H9 (cell line): Measurements from ENCODE around the gene PITHD1. TPM values are rescaled to one million over a fixed set of nuclear protein-coding genes. Genes with fewer than 3 reads are reported as not detected.
"Not testable (repeated sequence)": the region's sequence is repeated elsewhere in the genome, so short reads cannot be mapped to it uniquely, and the experiment has no call there.

Source experiments
- DNase-seq: peaks from one replicate; pipeline ENCODE4 v3.0.0-alpha.2; 2017
- H2AFZ ChIP-seq: one replicate; pipeline ENCODE4 v1.6.1; 2013; ENCODE audit warnings: mild to moderate bottlenecking, low read length, control low read depth, moderate library complexity
- H2AK5ac ChIP-seq: 2 replicates; pipeline ENCODE4 v1.6.1; 2013; ENCODE audit warnings: low read length, control low read depth, mixed read lengths; ENCODE audit not compliant: insufficient read length
- H2BK120ac ChIP-seq: one replicate; pipeline ENCODE4 v1.6.1; 2013; ENCODE audit warnings: low read depth, mild to moderate bottlenecking, low read length, control low read depth, inconsistent platforms; ENCODE audit not compliant: poor library complexity, severe bottlenecking
- H2BK12ac ChIP-seq: 2 replicates; pipeline ENCODE4 v1.6.1; 2013; ENCODE audit warnings: low read length, control low read depth, mixed read lengths, low read depth; ENCODE audit not compliant: insufficient read length
- H2BK15ac ChIP-seq: 2 replicates; pipeline ENCODE4 v1.6.1; 2013; ENCODE audit warnings: low read depth, low read length, control low read depth
- H2BK20ac ChIP-seq: one replicate; pipeline ENCODE4 v1.6.1; 2013; ENCODE audit warnings: low read depth, mild to moderate bottlenecking, low read length, control low read depth, inconsistent platforms; ENCODE audit not compliant: poor library complexity, severe bottlenecking
- H2BK5ac ChIP-seq: 2 replicates; pipeline ENCODE4 v1.6.1; 2013; ENCODE audit warnings: low read length, control low read depth, mixed read lengths; ENCODE audit not compliant: insufficient read length
- H3K14ac ChIP-seq: 2 replicates; pipeline ENCODE4 v1.6.1; 2013; ENCODE audit warnings: low read length, control low read depth; ENCODE audit not compliant: insufficient read depth
- H3K18ac ChIP-seq: 2 replicates; pipeline ENCODE4 v1.6.1; 2013; ENCODE audit warnings: low read depth, mild to moderate bottlenecking, mixed read lengths, low read length, control low read depth; ENCODE audit not compliant: insufficient read length
- H3K23ac ChIP-seq: 2 replicates; pipeline ENCODE4 v1.6.1; 2013; ENCODE audit warnings: low read length, control low read depth, mixed read lengths, low read depth; ENCODE audit not compliant: insufficient read length
- H3K23me2 ChIP-seq: 2 replicates; pipeline ENCODE4 v1.6.1; 2013; ENCODE audit warnings: low read depth, mild to moderate bottlenecking, mixed read lengths, low read length, control low read depth; ENCODE audit not compliant: insufficient read length, poor library complexity, severe bottlenecking
- H3K27ac ChIP-seq: 2 replicates; pipeline ENCODE4 v1.5.1; 2013; ENCODE audit warnings: low read length, control low read depth, mixed read lengths, low read depth; ENCODE audit not compliant: insufficient read length
- H3K27me3 ChIP-seq: 2 replicates; pipeline ENCODE4 v1.6.1; 2013; ENCODE audit warnings: low read length, control low read depth, inconsistent platforms; ENCODE audit not compliant: insufficient read depth
- H3K4ac ChIP-seq: 2 replicates; pipeline ENCODE4 v1.6.1; 2013; ENCODE audit warnings: low read depth, mild to moderate bottlenecking, control low read depth, inconsistent platforms, low read length, moderate library complexity
- H3K4me1 ChIP-seq: 2 replicates; pipeline ENCODE4 v1.6.1; 2013; ENCODE audit warnings: low read length, control low read depth, inconsistent platforms; ENCODE audit not compliant: insufficient read depth
- H3K4me2 ChIP-seq: 2 replicates; pipeline ENCODE4 v1.6.1; 2013; ENCODE audit warnings: low read length, control low read depth, mixed read lengths; ENCODE audit not compliant: insufficient read length, insufficient read depth
- H3K56ac ChIP-seq: 2 replicates; pipeline ENCODE4 v1.6.1; 2013; ENCODE audit warnings: low read depth, mild to moderate bottlenecking, mixed read lengths, low read length, control low read depth; ENCODE audit not compliant: insufficient read length
- H3K79me1 ChIP-seq: 2 replicates; pipeline ENCODE4 v1.6.1; 2013; ENCODE audit warnings: low read depth, mild to moderate bottlenecking, moderate library complexity, low read length, control low read depth, inconsistent platforms; ENCODE audit not compliant: insufficient read depth, poor library complexity, severe bottlenecking
- H3K79me2 ChIP-seq: 2 replicates; pipeline ENCODE4 v1.6.1; 2013; ENCODE audit warnings: low read length, control low read depth, inconsistent platforms; ENCODE audit not compliant: insufficient read depth
- H3K9ac ChIP-seq: 2 replicates; pipeline ENCODE4 v1.6.1; 2013; ENCODE audit warnings: low read length, control low read depth, mixed read lengths; ENCODE audit not compliant: insufficient read length; ENCODE audit errors: extremely low read depth
- H3K9me3 ChIP-seq: one replicate; pipeline ENCODE4 v1.6.1; 2013; ENCODE audit warnings: low read depth, low read length, inconsistent platforms; ENCODE audit not compliant: control insufficient read depth
- H3T11ph ChIP-seq: one replicate; pipeline ENCODE4 v1.6.1; 2013; ENCODE audit warnings: mild to moderate bottlenecking, low read length, control low read depth, inconsistent platforms
- H4K20me1 ChIP-seq: one replicate; pipeline ENCODE4 v1.6.1; 2013; ENCODE audit not compliant: control insufficient read depth, insufficient read length, insufficient read depth
- H4K5ac ChIP-seq: 2 replicates; pipeline ENCODE4 v1.6.1; 2013; ENCODE audit warnings: low read depth, mild to moderate bottlenecking, mixed read lengths, low read length, control low read depth; ENCODE audit not compliant: insufficient read length
- H4K8ac ChIP-seq: replicated peaks from 2 replicates; pipeline ENCODE4 v1.6.1; 2013; ENCODE audit warnings: low read length, control low read depth, mixed read lengths, low read depth; ENCODE audit not compliant: insufficient read length
- H4K91ac ChIP-seq: 2 replicates; pipeline ENCODE4 v1.6.1; 2013; ENCODE audit warnings: low read depth, mild to moderate bottlenecking, moderate library complexity, mixed read lengths, low read length, control low read depth; ENCODE audit not compliant: insufficient read length
- H3K27ac Mint-ChIP-seq, 3 experiments: 2 replicates in 2 of 3; 3 replicates in 1 of 3; pipeline ENCODE4 v1.8.0; 2020 to 2021; ENCODE audit warnings: mixed read lengths in 3 of 3, mild to moderate bottlenecking in 1 of 3, moderate library complexity in 1 of 3
- H3K27me3 Mint-ChIP-seq: 2 replicates; pipeline ENCODE4 v1.8.0; 2021; ENCODE audit warnings: low read depth, mild to moderate bottlenecking, moderate library complexity, mixed read lengths
- H3K36me3 Mint-ChIP-seq, 3 experiments: 2 replicates in 2 of 3; 3 replicates in 1 of 3; pipeline ENCODE4 v1.8.0; 2020 to 2021; ENCODE audit warnings: low read depth in 3 of 3, mixed read lengths in 3 of 3; ENCODE audit not compliant: insufficient read depth in 1 of 3
- H3K4me1 Mint-ChIP-seq, 2 experiments: 2 replicates each; pipeline ENCODE4 v1.8.0; 2020; ENCODE audit warnings: mixed read lengths in 2 of 2
- H3K4me3 Mint-ChIP-seq, 2 experiments: 2 replicates in 1 of 2; 3 replicates in 1 of 2; pipeline ENCODE4 v1.8.0; 2020 to 2021; ENCODE audit warnings: mild to moderate bottlenecking in 2 of 2, mixed read lengths in 2 of 2, moderate library complexity in 1 of 2
- H3K9me3 Mint-ChIP-seq, 2 experiments: 2 replicates in 1 of 2; 3 replicates in 1 of 2; pipeline ENCODE4 v1.8.0; 2020; ENCODE audit warnings: mild to moderate bottlenecking in 2 of 2, mixed read lengths in 2 of 2, moderate library complexity in 1 of 2
- CTCF ChIP-seq: fragments of 200-600 bp; sonication (generic); conservative IDR thresholded peaks from 3 replicates; pipeline ENCODE4 v1.8.0; 2021; ENCODE audit warnings: antibody characterized with exemption, mild to moderate bottlenecking
- WGBS: extraction: QIAGEN DNeasy Blood & Tissue Kit; methylation state at CpG from one replicate; pipeline ENCODE4 v1.1.7; 2013; ENCODE audit warnings: missing lambda C conversion rate, low lambda C conversion rate, mixed read lengths; ENCODE audit not compliant: insufficient read length; ENCODE audit errors: extremely low coverage; 5-methylcytosine and 5-hydroxymethylcytosine counted together
- total RNA-seq: library from RNA; stranded (reverse); gene quantifications from 2 replicates; pipeline ENCODE4 v1.2.1, GENCODE V29; 2021

PITHD1 gene
- total RNA-seq, 1 experiment from 2014 or later = 92.0 TPM

- Histone ChIP-seq H3K4me1 (no peaks in the 10 kb centered on the region), H3K18ac (peak overlapping the region; percentile 44), H4K20me1 (no peaks in the 10 kb centered on the region), H4K5ac (no peak overlapping the region), H4K8ac (no peak overlapping the region), H2BK20ac (no peak overlapping the region), H2BK120ac (no peak overlapping the region), H3K27ac (no peak overlapping the region), H3K9ac (no peak overlapping the region), H3K4ac (no peak overlapping the region), H3T11ph (no peak overlapping the region), H3K23me2 (peaks cover 3% of the 10 kb centered on the region), H2BK5ac (no peak overlapping the region), H3K23ac (no peak overlapping the region), H3K27me3 (no peaks in the 10 kb centered on the region), H2AK5ac (no peak overlapping the region), H2BK15ac (no peak overlapping the region), H3K79me2 (no peaks in the 10 kb centered on the region), H2AFZ (no peak overlapping the region), H3K4me2 (peak overlapping the region; percentile 98), H3K56ac (no peak overlapping the region), H3K9me3 (no peaks in the 10 kb centered on the region), H3K79me1 (no peaks in the 10 kb centered on the region), H2BK12ac (no peak overlapping the region), H4K91ac (no peak overlapping the region), H3K14ac (no peak overlapping the region)
- no peak for DNase-seq
- peak overlapping the region in 1 of 3 experiments; percentile 18; a peak in 1 of 7 replicates for H3K27ac Mint-ChIP-seq
- peak overlapping the region; percentile 93 to 97 for H3K4me3 Mint-ChIP-seq
- no peaks in the 10 kb centered on the region; the same call in 1 of the 2 replicates for H3K27me3 Mint-ChIP-seq
- TF ChIP-seq CTCF = no peak
- WGBS = no CpG with 5 or more reads among the region's 24 CpGs
- peaks cover 18 to 21% of the 10 kb centered on the region in 2 experiments for H3K4me1 Mint-ChIP-seq
- H3K9me3 Mint-ChIP-seq = no peaks in the 10 kb centered on the region
- no peaks in the 10 kb centered on the region; a peak in 1 of 7 replicates for H3K36me3 Mint-ChIP-seq
These were observed 47.7 kb downstream of the PITHD1 start for GRCh38 chr1:23825762-23826522.

GRCh38 chr1:23826590-23826989 lies 48.4 kb downstream of the PITHD1 start:
- H3K18ac ChIP-seq, H3K4me2 ChIP-seq, H3K79me1 ChIP-seq, H3K79me2 ChIP-seq, H4K8ac ChIP-seq, H3K4me1 ChIP-seq, H2BK15ac ChIP-seq, H3K9me3 ChIP-seq, H2BK120ac ChIP-seq, H3K9me3 Mint-ChIP-seq, H2AFZ ChIP-seq, H3K4me3 Mint-ChIP-seq, H3K23ac ChIP-seq, DNase-seq, H4K20me1 ChIP-seq, H4K91ac ChIP-seq, H3K27me3 ChIP-seq, H3K27ac ChIP-seq, H2BK20ac ChIP-seq, H3K36me3 Mint-ChIP-seq, H2AK5ac ChIP-seq, H3K4ac ChIP-seq, H3K27ac Mint-ChIP-seq, H3K23me2 ChIP-seq, H3K14ac ChIP-seq, H2BK5ac ChIP-seq, H3K9ac ChIP-seq, H3K27me3 Mint-ChIP-seq, H3K56ac ChIP-seq, H4K5ac ChIP-seq, H2BK12ac ChIP-seq, H3T11ph ChIP-seq: not testable (repeated sequence)
- peaks cover 18 to 21% of the 10 kb centered on the region in 2 experiments for H3K4me1 Mint-ChIP-seq
- WGBS = no CpG with 5 or more reads among the region's 13 CpGs
